OCI-LY3 (cell line): Measurements from ENCODE around the gene PABPN1.

ENCODE experiments used
- EZH2phosphoT487 ChIP-seq: fragments of 200-600 bp; shearing (Covaris generic); IDR thresholded peaks from 2 replicates; pipeline ENCODE4 v1.6.1; 2018; ENCODE audit warnings: antibody characterized with exemption, mixed run types, low read depth
- TF ChIP-seq, protein P1 (sequence below): fragments of 200-600, 300-600 bp; sonication (generic); IDR thresholded peaks from 2 replicates; pipeline ENCODE4 v1.5.1; 2014; ENCODE audit warnings: antibody characterized with exemption, low read length, low read depth

DNA sequence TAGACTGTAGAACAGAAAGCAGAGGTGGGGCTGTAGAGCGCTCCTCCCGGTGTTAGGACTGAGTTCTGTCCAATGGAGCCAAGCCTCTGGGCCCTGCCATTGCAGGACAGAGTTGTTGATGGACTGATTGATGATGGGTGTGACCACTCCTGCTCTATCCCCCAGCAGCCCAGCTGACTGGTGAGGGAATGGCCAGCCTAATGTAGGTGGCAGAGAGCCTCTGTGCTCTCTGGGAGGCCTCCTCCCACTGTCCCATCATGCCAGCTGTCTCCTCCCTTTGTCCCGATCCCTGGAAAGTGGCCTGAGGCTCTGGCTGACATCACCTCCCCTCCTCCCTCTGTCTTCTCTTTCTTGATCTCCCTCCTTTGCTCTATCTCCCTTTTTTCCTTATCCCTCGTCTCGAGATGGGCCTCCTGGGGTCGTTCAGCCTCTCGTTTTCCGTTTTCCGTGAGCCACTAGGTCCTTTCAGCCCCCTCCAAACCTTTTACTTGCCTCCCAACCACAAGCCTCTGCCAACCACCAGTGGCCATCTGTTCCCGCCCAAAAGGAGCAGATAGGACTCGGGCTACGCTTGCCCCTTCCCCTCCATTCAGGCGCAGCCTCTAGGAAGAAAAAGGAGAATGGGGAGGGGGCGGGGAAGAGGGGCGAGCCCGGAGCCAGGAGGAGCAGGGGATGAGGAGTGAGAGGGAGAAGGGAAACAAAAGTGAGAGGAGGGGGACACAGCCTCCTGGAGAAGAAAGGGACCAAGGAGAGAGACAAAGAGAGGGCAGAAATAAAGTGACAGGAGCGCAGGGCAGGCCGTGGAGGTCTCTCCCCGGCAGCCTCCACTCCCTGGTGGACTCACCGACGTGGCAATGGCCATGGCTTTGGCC lies 43.1 kb downstream of the PABPN1 start:
- TF ChIP-seq, protein P1, sequence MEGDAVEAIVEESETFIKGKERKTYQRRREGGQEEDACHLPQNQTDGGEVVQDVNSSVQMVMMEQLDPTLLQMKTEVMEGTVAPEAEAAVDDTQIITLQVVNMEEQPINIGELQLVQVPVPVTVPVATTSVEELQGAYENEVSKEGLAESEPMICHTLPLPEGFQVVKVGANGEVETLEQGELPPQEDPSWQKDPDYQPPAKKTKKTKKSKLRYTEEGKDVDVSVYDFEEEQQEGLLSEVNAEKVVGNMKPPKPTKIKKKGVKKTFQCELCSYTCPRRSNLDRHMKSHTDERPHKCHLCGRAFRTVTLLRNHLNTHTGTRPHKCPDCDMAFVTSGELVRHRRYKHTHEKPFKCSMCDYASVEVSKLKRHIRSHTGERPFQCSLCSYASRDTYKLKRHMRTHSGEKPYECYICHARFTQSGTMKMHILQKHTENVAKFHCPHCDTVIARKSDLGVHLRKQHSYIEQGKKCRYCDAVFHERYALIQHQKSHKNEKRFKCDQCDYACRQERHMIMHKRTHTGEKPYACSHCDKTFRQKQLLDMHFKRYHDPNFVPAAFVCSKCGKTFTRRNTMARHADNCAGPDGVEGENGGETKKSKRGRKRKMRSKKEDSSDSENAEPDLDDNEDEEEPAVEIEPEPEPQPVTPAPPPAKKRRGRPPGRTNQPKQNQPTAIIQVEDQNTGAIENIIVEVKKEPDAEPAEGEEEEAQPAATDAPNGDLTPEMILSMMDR, result no peak
- no peak for TF ChIP-seq EZH2phosphoT487
